SH-SY5Y (cell line): ENCODE results near the gene PELI3.

Experiments used
- GATA2 ChIP-seq: IDR thresholded peaks from 2 replicates; pipeline ENCODE4 v1.6.1; 2011; ENCODE audit warnings: mild to moderate bottlenecking, low read depth, low read length
- GATA3 ChIP-seq: IDR thresholded peaks from 2 replicates; pipeline ENCODE4 v1.6.1; 2011; ENCODE audit warnings: low read depth, mild to moderate bottlenecking, low read length, moderate library complexity

PELI3 gene

DNA sequence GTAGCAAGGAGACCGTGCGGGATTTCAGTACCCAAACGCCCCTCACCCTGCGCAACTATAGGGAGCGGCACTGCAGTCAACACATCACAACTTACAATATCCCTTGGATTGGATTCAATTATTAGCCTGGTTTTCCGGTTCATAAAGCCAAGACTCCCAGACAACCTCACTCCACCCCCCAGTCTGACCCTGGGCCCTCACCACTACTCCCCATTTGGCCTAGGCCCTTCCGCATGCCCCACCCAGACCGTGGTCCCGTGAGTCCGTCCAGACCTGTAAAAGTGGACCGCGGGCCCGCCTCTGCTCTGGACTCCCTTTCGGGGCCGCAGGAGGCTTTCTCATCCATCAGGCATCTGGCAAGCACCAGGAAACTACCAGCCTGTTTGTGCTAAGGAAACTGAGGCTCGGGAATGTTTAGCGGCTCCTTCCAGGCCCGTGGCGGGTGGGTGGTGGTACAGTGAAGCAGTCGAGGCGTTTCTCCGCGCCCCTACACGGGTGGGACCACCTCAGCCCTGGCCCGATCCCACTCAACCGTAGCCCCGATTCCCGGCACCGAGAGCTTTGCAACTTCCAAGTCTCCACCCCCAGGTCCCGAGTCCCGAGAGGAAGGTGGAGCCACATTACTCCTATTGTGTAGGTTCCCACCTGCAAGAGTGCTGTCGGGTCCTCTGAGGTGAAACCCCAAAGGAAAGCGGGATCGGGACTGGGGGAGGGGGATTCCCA is 12.8 kb downstream of the PELI3 start:
- TF ChIP-seq GATA2 (no peak), GATA3 (no peak)

- TF ChIP-seq GATA3 (no peak), GATA2 (no peak)
Measured at GRCh38 chr11:66480117-66480938, 13.6 kb downstream of the PELI3 start, which contains the start of gene DPP3. DPP3 (plus strand) TSS chr11:66480434; CDS start chr11:66482201, 1,767 bp downstream.

DNA sequence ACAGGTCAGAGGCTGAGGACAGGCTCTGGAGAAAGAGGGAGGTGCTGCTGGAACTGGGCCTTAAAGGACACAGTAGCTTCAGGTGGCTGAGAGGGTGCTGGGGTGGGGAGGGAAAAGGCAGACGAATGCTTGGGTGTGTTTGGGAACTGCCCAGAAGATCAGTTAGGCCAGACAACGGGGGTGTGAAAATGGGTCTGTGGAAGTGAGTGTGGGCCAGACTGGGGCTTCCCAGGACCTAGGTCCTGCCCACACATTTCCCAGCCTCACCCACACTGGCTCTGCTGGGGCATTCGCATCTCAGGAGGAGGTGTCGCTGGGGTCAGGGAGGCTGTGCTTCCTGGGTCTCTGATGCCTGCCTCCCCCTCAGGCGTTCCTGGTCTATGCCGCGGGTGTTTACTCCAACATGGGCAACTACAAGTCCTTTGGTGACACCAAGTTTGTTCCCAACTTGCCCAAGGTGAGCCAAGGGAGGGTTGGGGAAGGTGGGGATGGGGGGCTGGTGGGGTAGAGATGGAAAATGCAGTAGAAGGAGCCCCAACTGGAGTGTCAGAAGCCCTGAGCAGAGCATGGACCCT is 18.2 kb downstream of the PELI3 start:
- TF ChIP-seq GATA3 (no peak), GATA2 (no peak)

DNA sequence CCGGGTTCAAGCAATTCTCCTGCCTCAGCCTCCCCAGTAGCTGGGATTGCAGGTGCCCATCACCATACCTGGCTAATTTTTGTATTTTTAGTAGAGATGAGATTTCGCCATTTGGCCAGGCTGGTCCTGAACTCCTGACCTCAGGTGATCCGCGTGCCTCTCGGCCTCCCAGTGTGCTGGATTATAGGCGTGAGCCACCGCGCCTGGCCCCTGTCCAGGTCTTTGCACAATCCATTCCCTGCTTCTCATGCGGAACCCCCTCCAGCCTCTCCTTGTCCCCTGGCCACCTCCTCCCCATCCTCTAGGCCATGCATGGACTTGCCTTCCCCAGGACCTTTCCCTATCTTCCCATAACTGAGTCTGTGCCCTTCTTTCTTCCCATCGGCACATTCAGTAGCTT is 22.3 kb downstream of the PELI3 start:
- TF ChIP-seq GATA2 (no peak), GATA3 (no peak)

GRCh38 chr11:66489636-66490035 is 22.9 kb downstream of the PELI3 start:
- TF ChIP-seq GATA3 (no peak), GATA2 (no peak)

GRCh38 chr11:66491315-66491935 is 24.7 kb downstream of the PELI3 start:
- TF ChIP-seq GATA3 (no peak), GATA2 (no peak)

DNA sequence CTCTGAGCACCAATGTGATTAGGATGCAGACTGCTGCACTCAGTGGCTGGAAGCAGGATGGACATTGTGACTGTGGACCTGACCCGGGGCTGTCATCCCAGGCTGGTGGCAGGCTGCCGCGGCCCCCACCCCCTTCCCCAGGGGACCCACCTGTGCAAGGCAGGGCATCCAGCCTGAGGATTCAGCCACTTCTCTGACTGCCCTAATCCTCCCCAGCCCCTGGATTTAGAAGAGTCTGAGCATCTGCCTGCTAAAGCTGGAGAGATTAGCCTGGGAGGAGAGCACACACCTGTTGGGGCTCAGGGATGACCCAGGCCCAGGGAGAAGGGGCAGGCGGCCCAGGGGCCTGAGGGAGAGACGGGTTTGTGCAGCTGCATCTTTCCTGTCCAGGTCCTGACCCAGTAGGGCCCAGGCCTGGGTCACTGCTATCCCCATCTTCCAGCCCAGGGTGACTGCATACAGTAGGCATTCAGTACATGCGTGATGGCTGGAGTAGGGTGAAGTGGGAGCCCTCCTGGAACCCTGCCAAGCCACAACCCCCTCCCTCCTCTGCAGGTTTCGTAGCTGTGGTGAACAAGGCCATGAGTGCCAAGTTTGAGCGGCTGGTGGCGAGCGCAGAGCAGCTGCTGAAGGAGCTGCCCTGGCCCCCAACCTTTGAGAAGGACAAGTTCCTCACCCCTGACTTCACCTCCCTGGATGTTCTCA is 25.6 kb downstream of the PELI3 start:
- TF ChIP-seq GATA2 (no peak), GATA3 (no peak)

DNA sequence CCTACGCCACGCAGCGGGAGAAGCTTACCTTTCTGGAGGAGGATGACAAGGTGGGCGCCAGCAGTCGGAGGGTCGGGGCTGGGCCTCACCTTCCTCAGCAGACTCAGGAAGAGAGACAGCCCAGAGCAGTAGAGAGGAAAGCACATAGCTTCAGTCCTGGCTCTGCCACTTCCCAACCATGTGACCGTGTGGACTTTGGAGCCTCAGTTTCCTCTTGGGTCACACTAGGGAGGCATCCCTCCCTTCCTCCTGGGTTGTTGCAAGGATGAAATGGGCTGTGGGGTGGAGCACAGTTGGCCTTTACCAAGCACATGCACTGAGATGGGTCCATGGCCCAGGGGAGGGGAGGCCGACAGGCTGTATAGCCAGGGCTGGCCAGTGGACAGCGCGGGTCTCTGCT is 26.4 kb downstream of the PELI3 start:
- TF ChIP-seq GATA2 (no peak), GATA3 (no peak)

- TF ChIP-seq GATA2 = no peak
- no peak for TF ChIP-seq GATA3
Measured at GRCh38 chr11:66494458-66494857, 27.8 kb downstream of the PELI3 start.

DNA sequence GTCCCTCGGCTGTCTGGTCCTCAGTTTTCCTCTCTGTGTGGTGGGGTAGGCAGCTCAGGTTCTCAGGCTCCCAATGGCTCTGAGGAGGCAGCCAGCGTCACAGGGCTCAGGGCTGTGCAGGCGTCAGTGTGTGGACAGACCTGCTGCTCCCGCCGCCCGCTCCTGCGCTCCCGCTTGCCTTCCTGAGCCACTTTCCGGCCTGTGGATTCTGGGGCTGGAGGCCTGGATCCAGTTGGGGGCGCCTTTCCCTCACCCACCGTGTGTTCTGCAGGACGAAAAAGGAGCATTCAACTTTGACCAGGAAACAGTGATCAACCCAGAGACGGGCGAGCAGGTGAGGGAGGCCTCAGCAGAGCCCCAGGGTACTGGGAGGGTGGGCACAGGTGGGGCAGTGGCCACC is 28.2 kb downstream of the PELI3 start:
- TF ChIP-seq GATA2 (no peak), GATA3 (no peak)

DNA sequence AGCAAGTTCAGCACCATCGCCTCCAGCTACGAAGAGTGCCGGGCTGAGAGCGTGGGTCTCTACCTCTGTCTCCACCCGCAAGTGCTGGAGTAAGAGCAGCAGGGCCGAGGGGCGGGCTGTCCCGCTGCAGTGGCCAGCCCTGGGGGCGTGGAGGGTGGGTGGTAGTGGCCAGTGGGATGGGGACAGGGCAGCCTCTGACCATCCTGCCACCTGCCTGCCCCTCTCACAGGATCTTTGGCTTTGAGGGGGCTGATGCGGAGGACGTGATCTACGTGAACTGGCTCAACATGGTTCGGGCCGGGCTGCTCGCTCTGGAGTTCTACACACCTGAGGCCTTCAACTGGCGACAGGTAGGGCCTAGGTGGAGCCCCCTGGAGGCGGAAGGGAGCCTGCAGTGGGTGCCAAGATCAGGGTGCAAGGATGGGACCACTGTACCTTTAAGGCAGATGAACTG is 28.7 kb downstream of the PELI3 start:
- TF ChIP-seq GATA2 (no peak), GATA3 (no peak)

DNA sequence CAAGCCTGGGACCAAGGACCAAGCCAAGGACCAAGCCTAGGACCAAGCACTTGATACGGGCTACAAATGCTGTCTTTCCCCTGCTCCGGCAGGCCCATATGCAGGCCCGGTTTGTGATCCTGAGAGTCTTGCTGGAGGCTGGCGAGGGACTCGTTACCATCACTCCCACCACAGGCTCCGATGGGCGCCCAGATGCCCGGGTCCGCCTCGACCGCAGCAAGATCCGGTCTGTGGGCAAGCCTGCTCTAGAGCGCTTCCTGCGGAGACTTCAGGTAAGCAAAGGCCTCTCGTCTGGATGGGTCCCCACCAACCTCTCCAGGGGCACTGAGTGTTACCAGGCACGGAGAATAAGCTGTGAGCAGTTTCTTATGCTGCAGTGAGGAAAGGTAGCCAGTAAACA is 30.5 kb downstream of the PELI3 start:
- TF ChIP-seq GATA2 (no peak), GATA3 (no peak)

DNA sequence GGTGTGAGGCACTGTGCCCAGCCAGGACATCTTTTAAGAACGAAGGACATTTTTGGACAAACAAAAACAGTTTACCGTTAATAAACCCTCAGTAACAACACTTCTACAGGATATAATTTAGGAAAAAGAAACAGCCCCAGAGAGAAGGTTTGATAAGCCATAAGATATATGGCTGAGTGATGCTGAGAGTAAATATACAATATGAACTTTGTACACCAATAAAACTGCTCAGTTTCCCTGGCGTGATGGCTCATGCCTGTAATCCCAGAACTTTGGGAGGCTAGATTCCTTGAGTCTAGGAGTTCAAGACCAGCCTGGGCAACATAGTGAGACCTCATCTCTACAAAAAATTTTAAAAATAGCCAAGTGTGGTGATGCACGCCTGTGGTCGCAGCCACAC is 31.8 kb downstream of the PELI3 start:
- no peak for TF ChIP-seq GATA3
- TF ChIP-seq GATA2 = no peak

- TF ChIP-seq GATA2 = no peak
- TF ChIP-seq GATA3 = no peak
Measured at GRCh38 chr11:66505276-66505816, 38.6 kb downstream of the PELI3 start.
